HepG2 (cell line): ENCODE results near the gene STYXL1. TPM values are rescaled to one million over a fixed set of nuclear protein-coding genes. Genes with fewer than 3 reads are reported as not detected.

Experiments used
- ATF1 ChIP-seq: IDR thresholded peaks from 2 replicates; pipeline ENCODE4 v1.6.1; 2016; ENCODE audit warnings: mild to moderate bottlenecking, control low read depth
- BCL6 ChIP-seq: IDR thresholded peaks from 2 replicates; pipeline ENCODE4 v1.6.1; 2016; ENCODE audit warnings: missing genetic modification reagents, missing compliant biosample characterization
- EP300 ChIP-seq, 3 experiments: sonication (generic) in 1 of 3; formaldehyde crosslinking in 1 of 3; IDR thresholded peaks; 2 replicates each; pipeline versions ENCODE4 v1.5.1 to v1.6.1; 2011 to 2020; ENCODE audit warnings: low read depth in 2 of 3, low read length in 2 of 3, borderline replicate concordance in 1 of 3, improper control_type of control experiment in 1 of 3, mild to moderate bottlenecking in 1 of 3, missing genetic modification reagents in 1 of 3, moderate library complexity in 1 of 3
- FOXC1 ChIP-seq: sonication (generic); formaldehyde crosslinking; IDR thresholded peaks from 2 replicates; pipeline ENCODE4 v1.8.0; 2022; ENCODE audit warnings: mild to moderate bottlenecking, missing genetic modification reagents, borderline replicate concordance
- NFYB ChIP-seq: sonication (generic); formaldehyde crosslinking; IDR thresholded peaks from 2 replicates; pipeline ENCODE4 v1.4.0; 2020; ENCODE audit warnings: missing genetic modification reagents
- NR1H2 ChIP-seq: sonication (generic); formaldehyde crosslinking; IDR thresholded peaks from 2 replicates; pipeline ENCODE4 v1.8.1; 2022; ENCODE audit warnings: low read depth, missing genetic modification reagents, borderline replicate concordance
- PAXIP1 ChIP-seq: sonication (generic); formaldehyde crosslinking; conservative IDR thresholded peaks from 2 replicates; pipeline ENCODE4 v1.4.0; 2020; ENCODE audit warnings: mild to moderate bottlenecking, missing genetic modification reagents, moderate library complexity
- PHF21A ChIP-seq: sonication (generic); formaldehyde crosslinking; IDR thresholded peaks from 2 replicates; pipeline ENCODE4 v1.5.0; 2020; ENCODE audit warnings: mild to moderate bottlenecking, missing genetic modification reagents
- RBAK ChIP-seq: sonication (generic); formaldehyde crosslinking; IDR thresholded peaks from 2 replicates; pipeline ENCODE4 v1.5.1; 2020; ENCODE audit warnings: mild to moderate bottlenecking, missing genetic modification reagents
- SIN3A ChIP-seq: IDR thresholded peaks from 2 replicates; pipeline ENCODE4 v1.6.1; 2011; ENCODE audit warnings: low read depth, mild to moderate bottlenecking, control low read depth, low read length, borderline replicate concordance
- SOX13 ChIP-seq, 3 experiments: fragments of 450-650 bp in 1 of 3; sonication (generic) in 1 of 3; formaldehyde crosslinking in 1 of 3; IDR thresholded peaks in 2 of 3; conservative IDR thresholded peaks in 1 of 3; 2 replicates each; pipeline versions ENCODE4 v1.5.0 to v1.6.1; 2016 to 2020; ENCODE audit warnings: antibody characterized with exemption in 1 of 3, mild to moderate bottlenecking in 1 of 3, missing compliant biosample characterization in 1 of 3, missing genetic modification reagents in 1 of 3, moderate library complexity in 1 of 3
- THAP8 ChIP-seq: sonication (generic); formaldehyde crosslinking; IDR thresholded peaks from 2 replicates; pipeline ENCODE4 v1.5.1; 2020; ENCODE audit warnings: missing genetic modification reagents, mild to moderate bottlenecking, borderline replicate concordance
- ZBTB26 ChIP-seq: IDR thresholded peaks from 2 replicates; pipeline ENCODE4 v1.6.1; 2016; ENCODE audit warnings: missing compliant biosample characterization, missing genetic modification reagents, borderline replicate concordance
- ZNF12 ChIP-seq: sonication (generic); formaldehyde crosslinking; IDR thresholded peaks from 2 replicates; pipeline ENCODE4 v1.5.0; 2020; ENCODE audit warnings: missing genetic modification reagents
- ZNF251 ChIP-seq: sonication (generic); formaldehyde crosslinking; IDR thresholded peaks from 2 replicates; pipeline ENCODE4 v1.9.0; 2021; ENCODE audit warnings: mild to moderate bottlenecking, missing genetic modification reagents
- ZNF260 ChIP-seq: sonication (generic); formaldehyde crosslinking; IDR thresholded peaks from 2 replicates; pipeline ENCODE4 v1.4.0; 2020; ENCODE audit warnings: missing genetic modification reagents, low read depth, mild to moderate bottlenecking, borderline replicate concordance
- ZNF326 ChIP-seq: sonication (generic); formaldehyde crosslinking; IDR thresholded peaks from 2 replicates; pipeline ENCODE4 v1.4.0; 2020; ENCODE audit warnings: missing genetic modification reagents, borderline replicate concordance
- ZNF710 ChIP-seq: sonication (generic); formaldehyde crosslinking; IDR thresholded peaks from 2 replicates; pipeline ENCODE4 v1.5.0; 2020; ENCODE audit warnings: mild to moderate bottlenecking, missing genetic modification reagents, borderline replicate concordance
- ZSCAN9 ChIP-seq: IDR thresholded peaks from 2 replicates; pipeline ENCODE4 v1.6.1; 2016; ENCODE audit warnings: borderline replicate concordance
- polyA plus RNA-seq, 8 experiments: library from polyadenylated mRNA; depleted of rRNA in 3 of 8; stranded (reverse) in 7 of 8; unstranded in 1 of 8; fragments of >200 nt; fragmentation: Illumina TruSeq in 4 of 8; extraction: Trizol in 4 of 8; gene quantifications; 2 replicates each; pipeline versions ENCODE4 v1.2.1 to v1.2.3, GENCODE V29; 2011 to 2016; ENCODE audit warnings: low read depth in 4 of 8, missing spikeins in 1 of 8, mixed read lengths in 1 of 8; ENCODE audit not compliant: insufficient read depth in 1 of 8
- total RNA-seq, 5 experiments: library from RNA; depleted of rRNA; stranded (reverse); fragments of >200 nt; fragmentation: Illumina TruSeq; extraction: Trizol; gene quantifications; 2 replicates each; pipeline ENCODE4 v1.2.3, GENCODE V29; 2016; ENCODE audit warnings: low read depth in 1 of 5

The STYXL1 gene
- total and polyA plus RNA-seq, 2 of the 13 experiments (the other 11 are each of a cell fraction or from before 2014, with no cell fraction given), result 23.9 to 38.3 TPM

- TF ChIP-seq THAP8 (CRISPR knock-in tag), result no peak
- no peak for TF ChIP-seq ZNF12 (CRISPR knock-in tag)
- no peak for TF ChIP-seq ZNF326
- no peak for TF ChIP-seq ZNF260 (CRISPR knock-in tag)
- peak; percentile 94 for TF ChIP-seq PAXIP1
- TF ChIP-seq BCL6, result peak; percentile 70; the same call in 1 of the 2 replicates
- TF ChIP-seq NR1H2 (CRISPR knock-in tag), result no peak
- TF ChIP-seq RBAK (CRISPR knock-in tag), result no peak
- peak in 1 of 2 experiments; percentile 87; a peak in 2 of 4 replicates for TF ChIP-seq EP300 (IDR thresholded peaks at IDR 0.05; ENCODE audit: low read depth in 2 of 2, low read length in 2 of 2)
- peak; percentile 14; the same call in 1 of the 2 replicates for TF ChIP-seq EP300 (CRISPR knock-in tag; IDR thresholded peaks at IDR 0.05; ENCODE audit: borderline replicate concordance)
- no peak for TF ChIP-seq ZNF251 (CRISPR knock-in tag)
- TF ChIP-seq ATF1 (CRISPR knock-in tag), result peak; percentile 42; the same call in 1 of the 2 replicates
- peak; percentile 44; the same call in 1 of the 2 replicates for TF ChIP-seq SOX13 (IDR thresholded peaks at IDR 0.05)
- peak in 1 of 2 experiments; percentile 83; a peak in 2 of 4 replicates for TF ChIP-seq SOX13 (CRISPR knock-in tag; conservative IDR thresholded peaks at IDR 0.05 in 1 of 2, IDR thresholded peaks at IDR 0.05 in 1 of 2)
- peak; percentile 74; the same call in 1 of the 2 replicates for TF ChIP-seq ZSCAN9
- TF ChIP-seq ZNF710 (CRISPR knock-in tag), result peak; percentile 42; the same call in 1 of the 2 replicates
- TF ChIP-seq PHF21A (CRISPR knock-in tag), result peak; percentile 87
- no peak for TF ChIP-seq NFYB (CRISPR knock-in tag)
- TF ChIP-seq FOXC1 (CRISPR knock-in tag), result no peak
- no peak for TF ChIP-seq ZBTB26 (CRISPR knock-in tag)
- TF ChIP-seq SIN3A, result no peak
Measured at GRCh38 chr7:75962607-75963380, 85.0 kb downstream of the STYXL1 start (continued).
